ENCODE results near the gene NME3.

Gene NME3

DNA sequence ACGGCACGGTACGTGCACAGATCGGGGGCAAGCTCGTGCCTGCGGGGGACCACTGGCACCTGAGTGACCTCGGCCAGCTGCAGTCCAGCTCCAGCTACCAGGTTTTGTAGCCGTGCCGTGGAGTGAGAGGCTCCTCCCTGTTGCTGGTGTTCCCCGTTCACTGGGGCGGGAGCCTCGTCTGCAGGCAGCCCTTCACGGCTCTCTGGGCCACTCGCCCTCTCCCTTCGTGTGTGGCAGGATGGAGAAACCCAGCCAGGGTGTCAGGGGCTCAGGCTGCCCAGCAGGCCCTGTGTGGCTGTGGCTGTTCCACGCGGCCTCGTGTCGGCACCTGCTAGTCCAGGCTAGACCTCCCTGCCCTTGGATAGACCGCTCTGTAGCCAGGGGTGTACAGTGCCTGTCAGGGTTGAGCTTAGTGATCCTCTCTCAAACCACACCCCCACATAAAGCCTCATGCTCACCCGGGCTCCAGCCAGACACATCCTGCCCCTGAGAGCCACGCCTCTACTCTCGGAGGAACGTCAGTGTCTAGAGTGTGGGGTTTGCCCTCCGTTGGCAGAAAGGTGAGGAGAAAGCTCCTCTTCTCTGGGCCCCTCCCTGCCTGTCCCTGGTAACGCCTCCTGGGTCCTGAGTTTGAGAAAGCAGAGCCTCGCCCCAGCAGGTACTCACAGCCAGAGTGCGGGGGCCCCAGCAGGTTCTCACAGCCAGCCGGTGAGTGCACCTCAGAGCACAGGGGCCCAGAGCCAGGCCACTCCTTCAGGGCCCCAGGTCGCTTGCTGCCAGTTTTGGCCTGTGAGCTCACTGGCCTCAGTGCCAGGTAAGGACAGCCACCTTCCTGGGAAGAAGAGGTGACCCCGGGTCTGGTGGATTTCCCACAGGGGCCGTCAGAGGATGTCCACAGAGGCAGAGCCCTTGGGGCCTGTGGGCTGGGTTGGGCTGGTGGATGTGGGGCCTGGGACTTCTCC, 27.7 kb downstream of the NME3 start:
- no peak for DNase-seq
- H3K36me3 ChIP-seq (replicated peaks), result peaks cover 38% of the 10 kb centered on the region

DNA sequence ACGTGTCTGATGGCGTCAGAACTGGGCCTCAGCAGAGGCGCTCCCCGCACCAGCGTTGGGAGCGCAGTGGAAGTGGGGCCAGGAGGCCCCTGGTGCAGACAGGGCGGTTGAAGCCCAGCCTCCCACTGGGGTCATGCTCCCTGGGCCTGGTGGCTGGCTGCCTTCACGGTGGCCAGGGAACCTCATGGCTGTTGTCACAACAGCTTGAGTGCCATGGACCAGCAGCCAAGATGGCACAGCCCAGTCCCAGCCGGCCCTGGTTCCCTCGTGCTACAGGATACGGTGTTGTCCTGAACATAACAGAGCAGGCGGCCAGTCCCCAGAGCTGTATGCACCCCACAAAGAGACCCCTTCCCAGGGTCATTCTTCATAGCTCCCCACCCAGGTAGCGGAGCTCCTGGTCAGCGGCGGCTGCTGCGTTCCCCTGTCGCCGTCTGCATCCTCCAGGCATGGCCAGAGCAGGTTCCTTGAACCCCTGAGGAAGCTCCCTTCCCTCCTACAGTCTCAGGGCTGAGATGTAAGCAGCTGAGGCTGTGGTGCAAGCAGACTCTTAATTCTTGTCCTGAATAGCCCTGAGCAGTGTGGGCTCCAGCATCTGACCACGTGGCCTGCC, 29.7 kb downstream of the NME3 start:
- TF ChIP-seq, protein P1, sequence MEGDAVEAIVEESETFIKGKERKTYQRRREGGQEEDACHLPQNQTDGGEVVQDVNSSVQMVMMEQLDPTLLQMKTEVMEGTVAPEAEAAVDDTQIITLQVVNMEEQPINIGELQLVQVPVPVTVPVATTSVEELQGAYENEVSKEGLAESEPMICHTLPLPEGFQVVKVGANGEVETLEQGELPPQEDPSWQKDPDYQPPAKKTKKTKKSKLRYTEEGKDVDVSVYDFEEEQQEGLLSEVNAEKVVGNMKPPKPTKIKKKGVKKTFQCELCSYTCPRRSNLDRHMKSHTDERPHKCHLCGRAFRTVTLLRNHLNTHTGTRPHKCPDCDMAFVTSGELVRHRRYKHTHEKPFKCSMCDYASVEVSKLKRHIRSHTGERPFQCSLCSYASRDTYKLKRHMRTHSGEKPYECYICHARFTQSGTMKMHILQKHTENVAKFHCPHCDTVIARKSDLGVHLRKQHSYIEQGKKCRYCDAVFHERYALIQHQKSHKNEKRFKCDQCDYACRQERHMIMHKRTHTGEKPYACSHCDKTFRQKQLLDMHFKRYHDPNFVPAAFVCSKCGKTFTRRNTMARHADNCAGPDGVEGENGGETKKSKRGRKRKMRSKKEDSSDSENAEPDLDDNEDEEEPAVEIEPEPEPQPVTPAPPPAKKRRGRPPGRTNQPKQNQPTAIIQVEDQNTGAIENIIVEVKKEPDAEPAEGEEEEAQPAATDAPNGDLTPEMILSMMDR (IDR thresholded peaks at IDR 0.05; ENCODE audit: low read depth, low read length, missing control alignments), result no peak
- Histone ChIP-seq H3K36me3 (replicated peaks) (peaks cover 26% of the 10 kb centered on the region), H3K27me3 (replicated peaks) (no peaks in the 10 kb centered on the region), H3K27ac (no peak overlapping the region), H3K4me3 (ENCODE audit: low read depth, low read length) (no peak overlapping the region)
- no peak for DNase-seq
- in situ Hi-C loops (cut with HindIII; ENCODE audit: low pct_ligation_motif_present, low sequenced_read_pairs), result no loop called here

More for the DNA sequence above, 27.7 kb downstream of the NME3 start:
- in situ Hi-C loops (cut with HindIII; ENCODE audit: low pct_ligation_motif_present, low sequenced_read_pairs), result no loop called here
- no peaks in the 10 kb centered on the region for H3K27me3 ChIP-seq (replicated peaks)
- TF ChIP-seq, protein P1 (IDR thresholded peaks at IDR 0.05; ENCODE audit: low read depth, low read length, missing control alignments), result no peak
- H3K27ac ChIP-seq, result no peak overlapping the region
- H3K4me3 ChIP-seq (ENCODE audit: low read depth, low read length), result no peak overlapping the region

DNA sequence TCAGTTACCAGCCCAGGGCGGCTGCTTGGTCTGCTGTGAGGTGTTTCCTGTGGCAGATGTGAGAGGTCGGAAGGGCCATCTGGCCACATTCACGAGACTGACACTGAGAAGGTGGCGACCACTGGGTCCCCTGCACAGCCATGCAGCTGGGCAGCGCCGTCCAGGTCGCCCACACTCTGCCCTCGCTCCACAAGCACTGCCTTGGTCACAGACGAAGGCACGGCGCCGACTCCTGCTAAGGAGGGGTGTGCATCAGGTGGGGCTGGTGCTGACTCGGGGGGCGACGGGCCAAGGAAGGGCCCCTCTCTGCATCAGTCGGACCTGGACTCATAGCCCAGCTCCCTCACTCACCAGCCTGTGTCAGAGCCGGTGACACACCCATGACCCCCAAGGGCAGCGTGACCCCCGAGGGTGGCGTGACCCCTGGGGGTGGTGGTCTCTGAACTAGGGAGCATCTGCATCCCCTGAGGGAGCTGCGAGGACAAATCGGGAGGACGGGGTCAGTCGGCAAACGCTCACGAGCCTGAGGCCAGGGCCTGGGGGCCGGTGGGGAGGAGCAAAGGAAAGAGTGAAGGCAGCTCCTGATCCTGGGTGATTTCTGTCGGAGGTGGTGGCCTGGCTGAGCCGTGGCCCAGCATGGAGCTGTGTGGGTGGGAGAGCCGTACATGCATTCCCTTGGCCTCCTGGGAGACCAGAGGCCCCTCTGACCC, 30.4 kb downstream of the NME3 start:
- TF ChIP-seq, protein P1 (IDR thresholded peaks at IDR 0.05; ENCODE audit: low read depth, low read length, missing control alignments), result no peak
- Histone ChIP-seq H3K27ac (no peak overlapping the region), H3K36me3 (replicated peaks) (peaks cover 26% of the 10 kb centered on the region), H3K4me3 (ENCODE audit: low read depth, low read length) (no peak overlapping the region), H3K27me3 (replicated peaks) (no peaks in the 10 kb centered on the region)
- no peak for DNase-seq
- in situ Hi-C loops (cut with HindIII; ENCODE audit: low pct_ligation_motif_present, low sequenced_read_pairs), result no loop called here

DNA sequence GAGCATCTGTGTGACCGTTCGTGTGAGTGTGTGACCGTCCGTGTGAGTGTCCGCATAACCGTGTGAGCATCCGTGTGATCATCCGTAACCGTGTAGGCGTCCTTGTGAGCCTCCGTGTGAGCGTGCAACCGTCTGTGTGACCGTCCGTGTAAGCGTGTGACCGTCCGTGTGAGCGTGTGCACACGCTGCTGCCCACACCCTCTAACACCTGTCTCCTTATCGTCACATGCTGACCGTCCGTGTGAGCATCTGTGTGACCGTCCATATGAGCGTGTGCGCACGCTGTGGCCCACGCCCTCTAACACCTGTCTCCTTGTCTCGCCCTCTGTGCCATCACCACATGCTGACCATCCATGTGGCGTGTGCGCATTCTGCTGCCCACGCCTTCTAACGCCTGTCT, 31.1 kb downstream of the NME3 start:
- DNase-seq, result no peak
- no peak overlapping the region for H3K27ac ChIP-seq
- H3K36me3 ChIP-seq (replicated peaks), result peaks cover 26% of the 10 kb centered on the region
- TF ChIP-seq, protein P1 (IDR thresholded peaks at IDR 0.05; ENCODE audit: low read depth, low read length, missing control alignments), result no peak
- H3K4me3 ChIP-seq (ENCODE audit: low read depth, low read length), result no peak overlapping the region
- no peaks in the 10 kb centered on the region for H3K27me3 ChIP-seq (replicated peaks)
- in situ Hi-C loops (cut with HindIII; ENCODE audit: low pct_ligation_motif_present, low sequenced_read_pairs), result no loop called here

DNA sequence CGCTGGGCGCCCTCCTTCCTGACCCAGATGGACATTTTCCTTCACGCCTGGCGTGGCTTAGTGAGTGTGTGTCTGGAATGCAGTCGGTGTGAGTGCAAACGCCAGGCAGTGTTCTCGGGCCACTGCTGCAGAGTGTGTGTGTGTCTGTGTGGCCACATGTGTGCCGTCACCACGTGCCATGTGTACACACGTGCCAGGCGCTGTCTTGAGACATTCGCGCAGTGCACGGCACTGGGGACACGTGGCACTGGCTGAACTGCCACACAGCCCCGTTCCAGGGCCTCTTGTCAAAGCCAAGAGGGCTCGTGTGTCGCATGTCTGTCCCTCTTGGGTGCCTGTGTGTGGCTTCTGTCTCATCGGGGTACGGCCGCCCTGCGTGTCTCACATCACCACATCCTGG, 36.5 kb downstream of the NME3 start:
- Histone ChIP-seq H3K27ac (no peak overlapping the region), H3K36me3 (replicated peaks) (peaks cover 26% of the 10 kb centered on the region), H3K27me3 (replicated peaks) (no peaks in the 10 kb centered on the region), H3K4me3 (ENCODE audit: low read depth, low read length) (no peak overlapping the region)
- TF ChIP-seq, protein P1 (IDR thresholded peaks at IDR 0.05; ENCODE audit: low read depth, low read length, missing control alignments), result no peak
- DNase-seq, result no peak
- in situ Hi-C loops (cut with HindIII; ENCODE audit: low pct_ligation_motif_present, low sequenced_read_pairs), result no loop called here
